GM19240 (cell line): ENCODE data around the gene FAT1.

Experiments used
- DNase-seq: peaks from one replicate; pipeline ENCODE4 v3.0.0; 2011; ENCODE audit warnings: low spot score; ENCODE audit not compliant: insufficient read length

FAT1 gene

GRCh38 chr4:186622788-186623464 is 100.7 kb downstream of the FAT1 start:
- DNase-seq = no peak

DNA sequence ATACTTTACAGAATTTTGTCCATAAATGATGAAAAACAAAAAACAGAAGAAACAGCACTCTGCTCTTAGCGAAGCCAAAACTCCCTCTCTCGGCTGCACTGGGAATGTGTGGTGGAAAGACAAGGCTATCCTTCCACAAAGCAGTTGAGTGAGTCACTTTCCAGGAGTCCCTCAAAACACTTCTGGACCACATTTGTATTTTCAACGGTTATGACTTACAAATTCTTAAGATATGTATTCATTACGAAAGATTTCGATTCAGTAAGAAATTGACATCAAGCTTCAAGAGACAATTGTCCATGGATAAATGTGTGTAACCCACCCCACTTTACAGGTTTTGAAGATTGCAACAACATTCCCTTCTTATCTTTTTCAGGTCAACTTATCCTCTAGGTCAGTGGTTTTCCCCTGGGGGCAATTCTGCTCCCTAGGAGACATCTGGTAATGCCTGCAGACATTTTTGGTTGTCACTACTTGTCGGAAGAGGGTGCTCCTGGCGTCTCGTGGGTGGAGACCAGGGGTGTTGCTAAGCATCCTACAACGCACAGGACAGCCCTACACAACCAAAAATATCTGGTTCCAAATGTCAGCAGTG is 101.6 kb downstream of the FAT1 start:
- DNase-seq = no peak

DNA sequence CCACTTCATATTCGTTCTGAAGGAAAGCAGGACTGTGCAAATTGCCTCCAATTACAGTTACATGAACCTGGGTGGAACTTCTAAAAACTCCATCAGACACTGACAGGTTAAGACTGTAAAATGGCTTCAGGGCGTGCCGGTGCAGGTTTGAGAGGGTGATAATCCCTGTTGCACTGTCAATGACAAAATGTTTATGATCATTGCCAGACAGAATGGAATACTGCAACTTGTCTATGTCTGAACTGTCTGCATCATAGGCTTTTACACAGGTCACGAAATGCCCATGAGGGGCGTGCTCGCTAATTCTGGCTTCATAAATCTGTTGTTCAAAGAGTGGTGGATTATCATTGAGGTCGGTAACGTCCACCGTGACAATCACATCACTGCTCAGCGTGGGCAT is 104.6 kb downstream of the FAT1 start:
- no peak for DNase-seq

DNA sequence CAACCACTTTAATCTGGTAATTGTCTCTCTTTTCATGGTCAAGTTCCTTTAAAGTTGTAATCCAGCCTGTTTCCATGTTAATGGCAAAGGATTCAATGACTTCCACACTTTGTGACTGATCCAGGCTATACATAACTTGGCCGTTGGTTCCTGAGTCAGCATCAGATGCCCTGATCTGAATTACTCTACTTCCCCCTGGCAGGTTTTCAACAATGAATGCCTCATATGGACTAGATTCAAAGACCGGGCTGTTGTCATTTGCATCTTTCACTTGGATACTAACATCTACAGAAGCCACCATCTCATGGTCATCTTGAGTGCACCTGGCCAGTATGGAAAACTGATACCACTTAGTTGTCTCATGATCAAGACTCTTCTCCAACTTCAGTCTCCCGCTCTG is 105.7 kb downstream of the FAT1 start:
- no peak for DNase-seq

- no peak for DNase-seq
Observed at GRCh38 chr4:186607490-186607889, 116.2 kb downstream of the FAT1 start.

DNA sequence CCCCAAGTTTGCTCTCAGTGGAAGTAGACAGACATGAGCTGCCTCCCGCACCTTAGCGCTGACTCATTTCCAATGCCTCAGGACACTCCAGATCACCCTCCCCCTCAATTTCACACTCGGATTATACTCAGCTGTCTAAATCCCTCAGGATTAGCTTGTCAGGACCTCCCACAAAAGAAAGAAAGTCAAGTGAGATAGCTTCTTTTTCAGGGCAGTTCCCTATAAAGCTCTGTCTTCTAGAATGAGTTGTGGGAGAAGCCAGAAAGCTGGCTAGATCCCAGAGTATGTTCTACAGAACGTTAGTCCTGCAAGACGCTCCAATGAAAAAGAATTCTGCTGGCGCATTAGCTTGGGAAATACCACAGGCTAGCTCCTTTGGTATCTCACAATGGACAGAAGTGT is 117.1 kb downstream of the FAT1 start:
- no peak for DNase-seq

GRCh38 chr4:186605261-186605865 is 118.3 kb downstream of the FAT1 start:
- DNase-seq = no peak

- no peak for DNase-seq
Observed at GRCh38 chr4:186604124-186604807, 119.4 kb downstream of the FAT1 start.

GRCh38 chr4:186602978-186603377 is 120.7 kb downstream of the FAT1 start:
- DNase-seq = no peak

DNA sequence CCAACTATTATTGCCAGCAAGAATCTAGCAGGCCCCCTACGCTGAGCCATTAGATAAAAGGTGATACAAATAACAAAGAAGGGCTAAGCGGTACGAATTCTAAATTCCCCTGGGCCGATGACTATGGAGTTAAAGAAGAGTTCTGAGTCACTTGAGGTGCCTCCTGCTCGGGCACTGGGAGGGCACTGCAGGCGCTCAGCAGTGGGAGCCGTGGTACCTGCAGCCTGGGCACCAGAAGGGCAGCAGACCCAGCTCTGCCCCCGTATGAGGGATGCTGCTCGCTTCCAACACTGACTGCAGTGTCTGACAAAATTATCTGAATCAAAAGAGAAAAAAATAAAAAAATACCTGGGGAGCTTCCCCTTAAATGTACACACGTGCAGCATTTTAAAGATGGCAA is 124.2 kb downstream of the FAT1 start:
- DNase-seq = no peak

GRCh38 chr4:186598686-186599085 is 125.0 kb downstream of the FAT1 start:
- DNase-seq = no peak

GRCh38 chr4:186596850-186597390 is 126.7 kb downstream of the FAT1 start:
- DNase-seq = no peak

DNA sequence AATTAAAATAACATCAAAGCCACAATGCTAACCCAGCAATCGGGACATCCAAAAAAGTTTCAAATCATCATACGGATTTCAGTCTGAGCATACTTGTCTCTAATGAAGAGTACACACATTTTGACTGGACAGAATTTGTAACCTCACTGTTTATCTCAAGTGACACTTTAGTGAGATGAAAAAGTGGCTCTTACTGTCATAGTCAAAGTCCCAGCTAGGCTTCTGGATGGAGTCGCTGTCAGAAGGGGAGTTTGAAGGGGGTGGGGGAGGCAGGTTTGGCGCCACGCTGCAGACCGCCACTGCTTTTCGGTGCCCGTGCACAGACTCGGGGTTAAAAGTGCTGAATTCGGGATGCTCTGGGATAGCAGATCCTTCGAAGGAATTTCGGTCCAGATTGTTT is 127.3 kb downstream of the FAT1 start:
- DNase-seq = no peak

DNA sequence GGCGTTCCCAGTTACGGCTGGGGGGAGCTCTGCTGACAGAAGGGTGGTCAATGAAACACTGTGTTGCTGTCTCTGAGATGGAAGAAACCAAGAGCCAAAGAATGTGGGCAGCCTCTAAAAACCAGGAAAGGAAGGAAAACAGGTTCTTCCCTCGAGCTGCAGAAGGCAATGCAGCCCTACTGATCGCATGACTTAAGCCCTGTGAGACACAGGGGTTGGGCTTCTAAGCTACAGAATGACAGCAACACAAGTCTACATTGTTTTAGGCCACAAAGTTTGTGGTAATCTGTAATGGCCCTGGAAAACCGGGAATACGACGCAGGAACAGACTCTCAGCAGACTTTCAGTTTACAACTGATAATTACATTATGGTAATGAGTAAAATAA is 130.1 kb downstream of the FAT1 start:
- DNase-seq = no peak

- no peak for DNase-seq
Observed at GRCh38 chr4:186592966-186593586, 130.6 kb downstream of the FAT1 start.

DNA sequence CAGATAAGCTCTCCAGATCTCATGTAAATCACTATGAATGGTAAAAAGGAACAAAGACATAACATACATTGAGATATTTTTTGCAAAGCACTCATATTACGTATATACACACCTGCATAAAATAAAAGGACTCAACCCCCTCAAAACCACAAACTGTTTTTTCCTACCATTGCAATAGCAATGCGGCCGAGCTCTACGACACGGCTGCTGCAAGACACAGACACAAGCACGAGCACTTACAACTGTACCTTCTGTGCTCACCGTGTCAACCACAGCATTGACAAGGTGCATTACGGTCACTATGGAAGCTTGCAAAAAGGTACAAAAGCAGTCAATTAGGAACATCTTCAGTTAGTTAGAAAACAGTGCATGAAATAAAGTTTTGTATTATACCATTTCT is 131.2 kb downstream of the FAT1 start:
- no peak for DNase-seq

DNA sequence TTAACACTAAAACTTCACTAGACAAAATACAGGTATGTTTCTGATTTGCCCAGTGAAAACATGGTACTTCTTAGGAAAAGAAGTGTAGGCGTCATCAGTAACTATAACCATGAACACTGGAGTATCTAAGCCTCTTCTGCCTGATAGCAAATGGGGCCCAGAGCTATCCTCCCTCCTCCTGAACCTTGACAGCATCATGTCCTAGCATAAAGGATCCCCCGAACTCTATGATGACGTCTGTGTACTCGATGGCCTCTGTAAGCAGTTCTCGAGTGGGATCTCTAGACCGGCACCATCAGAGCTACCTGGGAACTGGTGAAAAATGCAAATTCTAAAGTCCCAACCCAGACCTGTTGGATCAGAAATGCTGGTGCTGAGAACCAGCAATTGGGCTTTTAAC is 132.0 kb downstream of the FAT1 start:
- no peak for DNase-seq

- no peak for DNase-seq
Observed at GRCh38 chr4:186588503-186588902, 135.2 kb downstream of the FAT1 start.

- DNase-seq = peak; percentile 8
Observed at GRCh38 chr4:186587416-186588018, 136.1 kb downstream of the FAT1 start.

DNA sequence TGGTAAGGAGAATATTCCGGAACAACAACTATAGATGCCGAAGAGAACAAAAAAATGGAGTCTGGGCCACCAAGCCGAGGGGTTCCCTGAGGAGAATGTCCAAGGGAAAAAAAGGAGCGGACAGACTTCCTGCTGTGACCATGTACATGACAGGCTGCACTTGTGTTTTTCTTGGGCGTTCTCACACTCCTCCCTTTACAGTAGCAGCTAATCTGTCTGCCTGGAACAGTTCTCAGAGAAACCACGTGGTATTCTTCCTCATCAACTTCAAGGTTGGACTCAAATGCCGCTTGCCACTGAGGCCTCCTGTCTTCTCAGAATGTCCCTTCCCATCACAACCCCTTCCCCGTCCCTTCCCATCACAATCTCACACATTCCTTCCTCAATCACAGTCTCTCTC is 137.5 kb downstream of the FAT1 start:
- DNase-seq = no peak

- DNase-seq = no peak
Observed at GRCh38 chr4:186584912-186585311, 138.7 kb downstream of the FAT1 start.
